ENCODE results near the gene SEMA4F.

DNA sequence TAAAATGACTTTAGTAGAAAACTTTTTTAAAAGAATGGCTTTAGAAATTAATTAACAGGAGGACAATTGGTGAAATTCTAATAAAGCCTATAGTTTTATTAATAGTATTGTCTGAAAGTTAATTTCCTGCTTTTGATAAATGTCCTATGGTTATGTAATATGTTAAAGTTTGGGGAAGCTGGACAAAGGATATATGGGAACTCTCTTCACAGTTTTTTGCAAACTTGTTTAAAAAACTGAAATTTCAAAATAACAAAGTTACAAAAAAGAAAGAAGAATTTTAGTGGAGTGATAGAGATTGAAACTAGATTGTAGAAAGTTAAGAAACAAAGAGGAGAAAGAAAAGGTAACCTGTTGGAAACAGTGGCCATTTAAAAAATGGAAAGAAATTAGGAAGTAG, 67.3 kb downstream of the SEMA4F start:
- TF ChIP-seq EZH2 (IDR thresholded peaks at IDR 0.05; ENCODE audit: insufficient read depth, poor library complexity, severe bottlenecking) (no peak), EZH2phosphoT487 (IDR thresholded peaks at IDR 0.05; ENCODE audit: insufficient read depth, low read depth) (no peak)
